ENCODE measurements around the gene HCK.

The HCK gene

DNA sequence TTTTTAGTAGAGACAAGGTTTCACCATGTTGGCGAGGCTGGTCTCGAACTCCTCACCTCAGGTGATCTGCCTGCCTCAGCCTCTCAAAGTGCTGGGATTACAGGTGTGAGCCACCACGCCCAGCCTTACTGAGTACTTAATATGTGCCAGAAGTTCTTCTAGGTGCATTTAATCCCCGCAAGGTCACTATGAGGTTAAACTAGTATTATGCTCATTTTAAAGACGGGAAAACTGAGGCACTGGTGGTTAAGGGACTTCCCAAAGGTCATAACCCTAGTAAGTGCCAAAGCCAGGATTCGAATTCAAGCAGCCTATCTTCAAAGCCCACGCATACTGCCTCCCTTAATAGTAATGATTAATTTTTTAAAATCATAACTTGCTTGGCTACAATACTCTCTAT is 42.5 kb upstream of the HCK start:
- ChIA-PET POLR2A (no interaction called here), CTCF (no interaction called here)
- peaks cover 0 to 11% (median 9%) of the 10 kb centered on the region in 4 experiments for H3K4me1 ChIP-seq (ENCODE audit: control extremely low read depth in 1 of 4, control insufficient read depth in 4 of 4, insufficient read depth in 4 of 4, low read length in 3 of 4)
- H3K4me3 ChIP-seq (ENCODE audit: control insufficient read depth in 1 of 7, extremely low read depth in 1 of 7, insufficient read depth in 4 of 7, low read depth in 2 of 7, low read length in 6 of 7): no peak overlapping the region
- WGBS (ENCODE audit: insufficient coverage): 96% methylated on average over 5 of the region's 7 CpGs
- no peaks in the 10 kb centered on the region for H3K27me3 ChIP-seq (replicated peaks in 2 of 5; ENCODE audit: control insufficient read depth in 4 of 5, insufficient read depth in 5 of 5, low read length in 4 of 5)
- no peaks in the 10 kb centered on the region for H3K36me3 ChIP-seq (ENCODE audit: control insufficient read depth in 4 of 4, insufficient read depth in 4 of 4, low read length in 3 of 4)
- no peak for DNase-seq
- H3K27ac ChIP-seq (ENCODE audit: insufficient read depth in 1 of 2, low read depth in 1 of 2, low read length in 2 of 2, poor library complexity in 1 of 2, severe bottlenecking in 2 of 2): no peak overlapping the region
- no peaks in the 10 kb centered on the region for H3K9me3 ChIP-seq (ENCODE audit: control extremely low read depth in 1 of 5, control insufficient read depth in 4 of 5, insufficient read depth in 2 of 5, low read depth in 1 of 5, low read length in 4 of 5)

DNA sequence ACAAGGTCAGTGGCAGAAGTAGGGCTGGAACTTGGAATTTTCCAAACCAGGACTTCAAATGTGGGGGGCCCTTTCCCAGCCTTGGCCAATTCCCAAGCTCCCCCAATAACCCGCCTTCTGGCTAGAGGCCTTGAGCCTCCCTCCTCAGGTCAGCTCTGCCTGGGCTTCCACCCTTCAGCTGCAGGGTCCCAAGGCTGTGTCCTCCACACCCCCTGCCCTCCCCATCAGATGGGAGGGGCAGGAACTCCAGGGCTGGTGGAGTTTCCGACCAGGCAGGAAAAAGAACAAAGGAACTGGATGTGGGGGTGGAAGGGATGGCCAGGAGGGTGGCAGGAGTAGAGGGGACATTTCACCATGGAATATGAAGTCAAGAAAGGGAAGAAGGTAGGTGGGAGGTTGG is 41.9 kb upstream of the HCK start, which contains the start of gene CCM2L:
Gene CCM2L (plus strand): TSS at position 338 of the 400 bp plus-strand sequence. CDS start 17 bp downstream, at position 355.
- POLR2A ChIA-PET: no interaction called here
- WGBS (ENCODE audit: insufficient coverage): 96% methylated on average over 2 of the region's 2 CpGs
- Histone ChIP-seq H3K27me3 (replicated peaks in 2 of 5; ENCODE audit: control insufficient read depth in 4 of 5, insufficient read depth in 5 of 5, low read length in 4 of 5) (no peaks in the 10 kb centered on the region), H3K4me3 (ENCODE audit: control insufficient read depth in 1 of 7, extremely low read depth in 1 of 7, insufficient read depth in 4 of 7, low read depth in 2 of 7, low read length in 6 of 7) (no peak within 1 kb of the TSS), H3K36me3 (ENCODE audit: control insufficient read depth in 4 of 4, insufficient read depth in 4 of 4, low read length in 3 of 4) (no peaks in the 10 kb centered on the region), H3K9me3 (ENCODE audit: control extremely low read depth in 1 of 5, control insufficient read depth in 4 of 5, insufficient read depth in 2 of 5, low read depth in 1 of 5, low read length in 4 of 5) (no peaks in the 10 kb centered on the region), H3K27ac (ENCODE audit: insufficient read depth in 1 of 2, low read depth in 1 of 2, low read length in 2 of 2, poor library complexity in 1 of 2, severe bottlenecking in 2 of 2) (no peak within 1 kb of the TSS), H3K4me1 (ENCODE audit: control extremely low read depth in 1 of 4, control insufficient read depth in 4 of 4, insufficient read depth in 4 of 4, low read length in 3 of 4) (peaks cover 0 to 11% (median 9%) of the 10 kb centered on the region in 4 experiments)
- CTCF ChIA-PET: no interaction called here
- no peak for DNase-seq

DNA sequence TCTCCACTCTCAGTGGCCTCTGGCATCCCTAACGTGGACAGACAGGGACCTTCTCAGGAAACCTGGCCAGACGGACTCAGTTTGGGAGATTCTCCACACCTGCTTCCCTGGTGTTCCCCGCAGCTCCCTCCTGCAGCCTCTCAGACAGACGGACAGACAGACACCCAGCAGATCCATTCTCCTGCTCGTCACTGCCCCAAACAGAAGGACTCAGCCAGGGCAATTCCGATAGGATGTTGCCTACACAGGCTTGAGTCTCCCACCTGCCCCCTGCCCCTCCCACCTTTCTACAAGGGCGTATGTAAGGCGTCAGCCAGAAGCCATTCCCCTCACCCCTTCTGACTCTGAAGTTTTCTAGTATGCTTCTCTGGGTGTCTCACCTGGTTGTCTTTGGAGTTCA is 41.4 kb upstream of the HCK start:
- no peak overlapping the region for H3K4me3 ChIP-seq (ENCODE audit: control insufficient read depth in 1 of 7, extremely low read depth in 1 of 7, insufficient read depth in 4 of 7, low read depth in 2 of 7, low read length in 6 of 7)
- peaks cover 0 to 11% (median 9%) of the 10 kb centered on the region in 4 experiments for H3K4me1 ChIP-seq (ENCODE audit: control extremely low read depth in 1 of 4, control insufficient read depth in 4 of 4, insufficient read depth in 4 of 4, low read length in 3 of 4)
- H3K27me3 ChIP-seq (replicated peaks in 2 of 5; ENCODE audit: control insufficient read depth in 4 of 5, insufficient read depth in 5 of 5, low read length in 4 of 5): peaks cover 0 to 2% (median 0%) of the 10 kb centered on the region in 5 experiments
- no peak overlapping the region for H3K27ac ChIP-seq (ENCODE audit: insufficient read depth in 1 of 2, low read depth in 1 of 2, low read length in 2 of 2, poor library complexity in 1 of 2, severe bottlenecking in 2 of 2)
- ChIA-PET POLR2A (no interaction called here), CTCF (no interaction called here)
- no peaks in the 10 kb centered on the region for H3K9me3 ChIP-seq (ENCODE audit: control extremely low read depth in 1 of 5, control insufficient read depth in 4 of 5, insufficient read depth in 2 of 5, low read depth in 1 of 5, low read length in 4 of 5)
- no peaks in the 10 kb centered on the region for H3K36me3 ChIP-seq (ENCODE audit: control insufficient read depth in 4 of 4, insufficient read depth in 4 of 4, low read length in 3 of 4)
- no peak for DNase-seq
- 96% methylated on average over 8 of the region's 8 CpGs for WGBS (ENCODE audit: insufficient coverage)

DNA sequence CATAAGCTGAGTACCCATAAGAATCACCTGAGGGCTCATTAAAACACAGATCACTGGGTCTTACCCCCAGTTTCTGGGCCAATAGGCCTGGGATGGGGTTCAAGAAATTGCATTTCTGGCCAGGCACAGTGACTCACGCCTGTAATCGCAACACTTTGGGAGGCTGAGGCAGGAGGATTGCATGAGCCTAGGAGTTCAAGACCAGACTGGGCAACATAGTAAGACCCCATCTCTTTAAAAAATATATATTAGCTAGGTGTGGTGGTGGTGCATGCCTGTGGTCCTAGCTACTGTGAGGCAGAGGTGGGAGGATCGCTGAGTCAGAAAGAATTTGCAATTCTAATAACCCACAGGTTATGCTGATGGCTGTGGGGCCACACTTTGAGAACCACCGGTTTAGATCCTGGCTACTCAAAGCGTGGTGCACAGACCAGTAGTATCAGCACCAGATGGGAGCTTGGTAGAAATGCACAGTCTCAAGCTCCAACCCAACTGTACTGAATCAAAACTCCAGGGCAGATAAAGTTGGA is 39.8 kb upstream of the HCK start:
- peaks cover 0 to 11% (median 9%) of the 10 kb centered on the region in 4 experiments for H3K4me1 ChIP-seq (ENCODE audit: control extremely low read depth in 1 of 4, control insufficient read depth in 4 of 4, insufficient read depth in 4 of 4, low read length in 3 of 4)
- no peaks in the 10 kb centered on the region for H3K36me3 ChIP-seq (ENCODE audit: control insufficient read depth in 4 of 4, insufficient read depth in 4 of 4, low read length in 3 of 4)
- DNase-seq: no peak
- no peak overlapping the region for H3K4me3 ChIP-seq (ENCODE audit: control insufficient read depth in 1 of 7, extremely low read depth in 1 of 7, insufficient read depth in 4 of 7, low read depth in 2 of 7, low read length in 6 of 7)
- H3K9me3 ChIP-seq (ENCODE audit: control extremely low read depth in 1 of 5, control insufficient read depth in 4 of 5, insufficient read depth in 2 of 5, low read depth in 1 of 5, low read length in 4 of 5): no peaks in the 10 kb centered on the region
- H3K27ac ChIP-seq (ENCODE audit: insufficient read depth in 1 of 2, low read depth in 1 of 2, low read length in 2 of 2, poor library complexity in 1 of 2, severe bottlenecking in 2 of 2): no peak overlapping the region
- peaks cover 0 to 5% (median 2%) of the 10 kb centered on the region in 5 experiments for H3K27me3 ChIP-seq (replicated peaks in 2 of 5; ENCODE audit: control insufficient read depth in 4 of 5, insufficient read depth in 5 of 5, low read length in 4 of 5)
- ChIA-PET POLR2A (no interaction called here), CTCF (interaction anchor here (0.8 to 1.7 kb wide), 6 partner anchors 12 to 188 kb away, joined by 3 to 5 read pairs (median 4); no protein-coding TSS in a partner anchor)
- 98% methylated on average over 4 of the region's 5 CpGs for WGBS (ENCODE audit: insufficient coverage)

DNA sequence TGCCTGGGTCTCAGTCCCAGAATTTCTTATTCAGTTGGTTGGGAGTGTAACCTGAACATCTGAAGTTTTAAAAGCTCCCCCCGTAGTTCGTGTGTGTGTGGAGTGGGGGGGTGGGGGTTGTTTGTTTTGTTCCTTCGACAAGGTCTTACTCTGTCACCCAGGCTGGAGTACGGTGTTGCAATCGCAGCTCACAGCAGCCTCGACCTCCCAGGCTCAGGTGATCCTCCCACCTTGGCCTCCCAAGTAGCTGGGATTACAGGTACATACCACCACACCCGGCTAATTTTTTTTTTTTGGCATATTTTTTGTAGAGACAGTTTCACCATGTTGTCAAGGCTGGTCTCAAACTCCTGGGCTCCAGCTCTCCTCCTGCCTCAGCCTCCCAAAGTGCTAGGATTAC is 38.7 kb upstream of the HCK start:
- ChIA-PET POLR2A (interaction anchor here (0.6 kb wide), 1 partner anchor 1675 kb away, joined by 6 read pairs; no protein-coding TSS in a partner anchor), CTCF (interaction anchor here (0.9 to 1.7 kb wide), 3 partner anchors 15 to 161 kb away, joined by 3 to 5 read pairs (median 5); no protein-coding TSS in a partner anchor)
- WGBS (ENCODE audit: insufficient coverage): 97% methylated on average over 4 of the region's 7 CpGs
- Histone ChIP-seq H3K27me3 (replicated peaks in 2 of 5; ENCODE audit: control insufficient read depth in 4 of 5, insufficient read depth in 5 of 5, low read length in 4 of 5) (peaks cover 0 to 13% (median 8%) of the 10 kb centered on the region in 5 experiments), H3K4me3 (ENCODE audit: control insufficient read depth in 1 of 7, extremely low read depth in 1 of 7, insufficient read depth in 4 of 7, low read depth in 2 of 7, low read length in 6 of 7) (no peak overlapping the region), H3K27ac (ENCODE audit: insufficient read depth in 1 of 2, low read depth in 1 of 2, low read length in 2 of 2, poor library complexity in 1 of 2, severe bottlenecking in 2 of 2) (no peak overlapping the region), H3K36me3 (ENCODE audit: control insufficient read depth in 4 of 4, insufficient read depth in 4 of 4, low read length in 3 of 4) (no peaks in the 10 kb centered on the region), H3K4me1 (ENCODE audit: control extremely low read depth in 1 of 4, control insufficient read depth in 4 of 4, insufficient read depth in 4 of 4, low read length in 3 of 4) (peaks cover 0 to 8% (median 3%) of the 10 kb centered on the region in 4 experiments), H3K9me3 (ENCODE audit: control extremely low read depth in 1 of 5, control insufficient read depth in 4 of 5, insufficient read depth in 2 of 5, low read depth in 1 of 5, low read length in 4 of 5) (no peaks in the 10 kb centered on the region)
- no peak for DNase-seq

DNA sequence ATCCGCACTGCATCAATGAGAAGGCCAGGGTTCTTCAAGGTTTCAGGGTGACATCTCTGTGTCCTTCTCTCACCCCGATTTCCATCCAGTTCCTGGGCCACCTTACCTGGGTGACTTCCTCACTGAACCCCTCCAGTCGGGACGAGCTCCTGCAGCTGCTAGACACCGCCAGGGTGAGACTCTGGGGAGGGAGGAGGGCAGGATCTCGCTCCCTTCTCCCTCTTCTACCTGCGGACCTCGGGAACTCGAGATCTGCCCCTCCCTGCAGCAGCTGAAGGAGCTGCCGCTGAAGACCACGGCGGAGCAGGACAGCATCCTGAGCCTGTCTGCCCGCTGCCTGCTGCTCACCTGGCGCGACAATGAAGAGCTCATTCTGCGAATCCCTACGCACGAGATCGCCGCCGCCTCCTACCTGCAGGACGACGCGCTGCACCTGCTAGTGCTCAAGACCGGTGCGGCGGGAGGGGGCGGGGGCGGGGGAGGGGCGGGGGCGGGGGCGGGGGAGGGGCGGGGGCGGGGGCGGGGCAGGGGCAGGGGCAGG is 34.3 kb upstream of the HCK start:
- POLR2A ChIA-PET: no interaction called here
- Histone ChIP-seq H3K27me3 (replicated peaks in 2 of 5; ENCODE audit: control insufficient read depth in 4 of 5, insufficient read depth in 5 of 5, low read length in 4 of 5) (peaks cover 0 to 36% (median 18%) of the 10 kb centered on the region in 5 experiments), H3K27ac (ENCODE audit: insufficient read depth in 1 of 2, low read depth in 1 of 2, low read length in 2 of 2, poor library complexity in 1 of 2, severe bottlenecking in 2 of 2) (no peak overlapping the region), H3K36me3 (ENCODE audit: control insufficient read depth in 4 of 4, insufficient read depth in 4 of 4, low read length in 3 of 4) (no peaks in the 10 kb centered on the region), H3K4me1 (ENCODE audit: control extremely low read depth in 1 of 4, control insufficient read depth in 4 of 4, insufficient read depth in 4 of 4, low read length in 3 of 4) (peaks cover 6 to 25% (median 19%) of the 10 kb centered on the region in 4 experiments), H3K9me3 (ENCODE audit: control extremely low read depth in 1 of 5, control insufficient read depth in 4 of 5, insufficient read depth in 2 of 5, low read depth in 1 of 5, low read length in 4 of 5) (no peaks in the 10 kb centered on the region), H3K4me3 (ENCODE audit: control insufficient read depth in 1 of 7, extremely low read depth in 1 of 7, insufficient read depth in 4 of 7, low read depth in 2 of 7, low read length in 6 of 7) (no peak overlapping the region)
- CTCF ChIA-PET: interaction anchor here (0.9 to 2.0 kb wide), 7 partner anchors 9 to 80 kb away, joined by 3 to 9 read pairs (median 4); no protein-coding TSS in a partner anchor
- peak in 2 of 3 donors; percentile 48 to 65 for DNase-seq
- WGBS (ENCODE audit: insufficient coverage): 21% methylated on average over 11 of the region's 35 CpGs
